ENCODE data around the gene JAK1.
"Not testable (repeated sequence)": the region's sequence is repeated elsewhere in the genome, so short reads cannot be mapped to it uniquely, and the experiment has no call there.

JAK1 gene

DNA sequence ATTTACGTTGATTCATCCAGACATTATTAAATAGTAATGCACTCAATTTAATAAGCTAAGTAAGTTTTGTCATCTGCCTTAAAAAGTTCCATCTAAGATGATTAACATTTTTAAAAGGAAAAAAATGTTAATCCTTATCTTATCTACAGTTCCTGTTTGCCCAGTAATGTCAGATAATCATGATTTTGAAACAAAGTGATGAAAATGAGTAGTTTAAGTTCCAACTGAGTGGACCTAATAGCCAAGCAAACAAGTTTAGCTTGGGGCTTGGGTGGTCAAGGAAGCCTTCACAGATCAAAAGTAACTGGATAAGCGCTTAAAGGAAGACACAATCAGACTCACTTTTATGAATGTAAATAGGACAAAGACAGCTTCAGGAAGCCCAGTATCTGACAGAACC is 40.5 kb upstream of the JAK1 start:
- Histone ChIP-seq H3K4me3 (no peak overlapping the region), H3K4me1 (peaks cover 0 to 20% (median 8%) of the 10 kb centered on the region in 4 donors), H3K27ac (no peak overlapping the region), H3K9me3 (no peaks in the 10 kb centered on the region), H3K36me3 (peaks cover 0 to 4% (median 0%) of the 10 kb centered on the region in 3 donors), H3K27me3 (no peaks in the 10 kb centered on the region)
- DNase-seq = no peak
- intact Hi-C loops (cut with DNase I; ENCODE audit: low total_unique reads) = no loop called here
- TF ChIP-seq, protein P1, sequence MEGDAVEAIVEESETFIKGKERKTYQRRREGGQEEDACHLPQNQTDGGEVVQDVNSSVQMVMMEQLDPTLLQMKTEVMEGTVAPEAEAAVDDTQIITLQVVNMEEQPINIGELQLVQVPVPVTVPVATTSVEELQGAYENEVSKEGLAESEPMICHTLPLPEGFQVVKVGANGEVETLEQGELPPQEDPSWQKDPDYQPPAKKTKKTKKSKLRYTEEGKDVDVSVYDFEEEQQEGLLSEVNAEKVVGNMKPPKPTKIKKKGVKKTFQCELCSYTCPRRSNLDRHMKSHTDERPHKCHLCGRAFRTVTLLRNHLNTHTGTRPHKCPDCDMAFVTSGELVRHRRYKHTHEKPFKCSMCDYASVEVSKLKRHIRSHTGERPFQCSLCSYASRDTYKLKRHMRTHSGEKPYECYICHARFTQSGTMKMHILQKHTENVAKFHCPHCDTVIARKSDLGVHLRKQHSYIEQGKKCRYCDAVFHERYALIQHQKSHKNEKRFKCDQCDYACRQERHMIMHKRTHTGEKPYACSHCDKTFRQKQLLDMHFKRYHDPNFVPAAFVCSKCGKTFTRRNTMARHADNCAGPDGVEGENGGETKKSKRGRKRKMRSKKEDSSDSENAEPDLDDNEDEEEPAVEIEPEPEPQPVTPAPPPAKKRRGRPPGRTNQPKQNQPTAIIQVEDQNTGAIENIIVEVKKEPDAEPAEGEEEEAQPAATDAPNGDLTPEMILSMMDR (IDR thresholded peaks at IDR 0.05) = no peak

DNA sequence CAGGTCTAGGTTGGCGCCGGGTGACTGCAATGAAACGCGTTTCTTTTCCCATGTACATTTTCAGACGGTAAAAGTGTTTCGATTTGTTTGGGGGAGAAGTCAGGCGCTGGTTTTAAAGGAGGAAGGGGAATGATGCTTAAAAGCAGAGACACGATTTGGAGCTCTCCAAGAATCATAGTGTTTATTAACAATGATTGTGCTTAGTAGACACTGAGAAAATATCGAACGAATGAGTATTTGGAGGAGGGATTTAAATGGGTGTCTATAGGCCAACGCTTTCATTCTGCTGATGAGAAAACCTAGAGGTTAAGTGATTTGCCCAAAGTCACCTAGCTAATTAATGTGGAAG is 36.9 kb upstream of the JAK1 start:
- no peak for DNase-seq
- Histone ChIP-seq H3K4me3 (peak overlapping the region; percentile 61 to 78), H3K9me3 (no peaks in the 10 kb centered on the region), H3K4me1 (peaks cover 0 to 23% (median 12%) of the 10 kb centered on the region in 4 donors), H3K36me3 (no peaks in the 10 kb centered on the region), H3K27ac (peak overlapping the region; percentile 97 to 98), H3K27me3 (no peaks in the 10 kb centered on the region)
- intact Hi-C loops (cut with DNase I; ENCODE audit: low total_unique reads) = loop anchor here (5.0 kb wide), 2 partner anchors 36 to 64 kb away; partner anchors contain the start of gene JAK1
- TF ChIP-seq, protein P1 (IDR thresholded peaks at IDR 0.05) = no peak

DNA sequence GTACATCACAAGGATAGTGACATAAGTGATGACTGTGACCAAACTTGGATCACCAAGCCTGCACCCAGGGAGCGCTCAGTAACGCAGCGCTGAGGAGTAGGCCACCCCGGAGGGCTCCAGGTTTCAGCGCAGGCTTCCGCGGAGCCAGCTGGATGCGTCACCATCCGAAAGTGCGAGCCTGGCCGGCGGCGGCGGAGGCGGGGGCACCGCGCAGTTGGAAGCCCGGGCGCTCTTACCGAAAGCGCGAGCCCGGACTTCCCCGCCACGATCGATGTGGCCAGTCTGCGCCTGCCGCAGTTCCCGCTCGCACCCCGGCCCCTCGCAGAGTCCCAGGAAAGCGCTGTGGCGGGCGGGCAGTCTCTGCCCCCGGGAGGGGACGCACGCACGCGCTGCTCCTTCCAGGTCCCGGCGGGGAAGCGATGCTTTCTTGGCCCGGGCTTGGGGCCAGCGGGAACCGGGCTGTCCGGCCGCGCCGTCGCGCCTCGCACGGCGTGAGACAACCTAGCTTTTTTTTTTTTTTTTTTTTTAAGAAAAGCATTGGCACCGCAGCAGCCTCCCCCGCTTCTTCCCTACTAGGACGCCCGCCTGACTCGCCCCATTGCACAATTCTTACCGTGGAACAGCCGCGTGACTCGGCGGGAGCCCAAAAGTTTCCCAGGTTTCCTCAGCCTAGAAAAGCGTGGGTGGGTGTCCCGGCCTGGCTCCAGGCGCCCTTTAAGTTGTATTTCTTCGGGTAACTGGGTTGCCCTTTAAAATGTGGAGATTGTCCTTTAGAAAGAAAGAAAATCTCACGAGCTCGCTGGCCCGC is 36.4 kb upstream of the JAK1 start:
- DNase-seq = peak; percentile 95 to 98
- Histone ChIP-seq H3K4me3 (peak overlapping the region; percentile 61 to 78), H3K4me1 (peaks cover 0 to 23% (median 12%) of the 10 kb centered on the region in 4 donors), H3K27ac (peak overlapping the region; percentile 97 to 98), H3K27me3 (no peaks in the 10 kb centered on the region), H3K36me3 (no peaks in the 10 kb centered on the region), H3K9me3 (no peaks in the 10 kb centered on the region)
- intact Hi-C loops (cut with DNase I; ENCODE audit: low total_unique reads) = loop anchor here (5.0 kb wide), 2 partner anchors 35 to 65 kb away; partner anchors contain the start of gene JAK1
- TF ChIP-seq, protein P1 (IDR thresholded peaks at IDR 0.05) = no peak

DNA sequence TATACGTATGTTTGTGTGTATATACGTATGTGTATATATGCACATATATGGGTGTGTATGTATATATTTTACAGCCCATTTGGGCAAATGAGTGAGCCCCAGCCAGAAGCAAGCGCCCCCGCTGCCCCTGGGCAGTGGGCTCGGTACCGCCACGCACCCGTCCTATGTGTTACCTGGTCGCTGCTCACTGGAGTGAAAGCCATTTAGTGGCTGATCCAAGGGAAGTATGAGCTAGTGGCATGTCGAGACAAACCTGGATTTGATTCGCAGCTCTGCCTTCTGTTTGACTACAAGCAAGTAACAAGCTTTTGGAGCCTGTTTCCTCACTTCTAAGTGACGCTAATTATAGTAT is 35.8 kb upstream of the JAK1 start:
- no peaks in the 10 kb centered on the region for H3K36me3 ChIP-seq
- H3K27ac ChIP-seq = peak overlapping the region; percentile 97 to 98
- TF ChIP-seq, protein P1 (IDR thresholded peaks at IDR 0.05) = no peak
- H3K27me3 ChIP-seq = no peaks in the 10 kb centered on the region
- peaks cover 0 to 23% (median 12%) of the 10 kb centered on the region in 4 donors for H3K4me1 ChIP-seq
- H3K9me3 ChIP-seq = no peaks in the 10 kb centered on the region
- peak overlapping the region; percentile 61 to 78 for H3K4me3 ChIP-seq
- peak in 1 of 2 donors; percentile 70 for DNase-seq
- intact Hi-C loops (cut with DNase I; ENCODE audit: low total_unique reads) = loop anchor here (5.0 kb wide), 2 partner anchors 35 to 65 kb away; partner anchors contain the start of gene JAK1

DNA sequence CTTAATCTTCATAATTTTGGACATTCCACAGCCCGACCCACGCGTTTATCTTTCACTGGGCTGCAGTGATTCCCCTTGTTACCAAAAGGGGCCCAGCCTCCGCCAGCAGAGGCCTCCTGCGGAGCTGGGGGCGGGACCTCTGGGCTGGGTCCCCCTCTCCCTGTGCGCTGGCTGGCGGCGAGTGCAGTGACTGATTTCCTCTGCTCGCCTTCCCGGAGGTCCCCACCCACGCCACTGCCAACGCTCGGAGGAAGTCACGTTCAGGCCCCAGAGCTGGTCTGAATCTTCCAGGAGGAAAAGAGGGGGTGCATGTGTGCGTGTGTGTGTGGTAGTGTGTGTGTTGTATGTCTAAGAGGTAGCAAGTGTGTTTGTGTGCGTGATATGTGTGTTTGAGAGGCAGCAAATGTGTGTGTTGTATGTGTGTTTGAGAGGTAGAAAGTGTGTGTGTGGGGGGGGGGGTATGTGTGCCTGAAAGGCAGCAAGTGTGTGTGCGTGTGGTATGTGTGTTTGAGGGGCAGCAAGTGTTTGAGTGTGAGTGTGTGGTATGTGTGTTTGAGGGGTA is 35.0 kb upstream of the JAK1 start:
- TF ChIP-seq, protein P1 (IDR thresholded peaks at IDR 0.05) = no peak
- Histone ChIP-seq H3K4me3 (no peak overlapping the region), H3K9me3 (no peaks in the 10 kb centered on the region), H3K36me3 (no peaks in the 10 kb centered on the region), H3K27ac (peak overlapping the region; percentile 97 to 98), H3K4me1 (peaks cover 0 to 23% (median 12%) of the 10 kb centered on the region in 4 donors), H3K27me3 (no peaks in the 10 kb centered on the region)
- DNase-seq = peak; percentile 86
- intact Hi-C loops (cut with DNase I; ENCODE audit: low total_unique reads) = loop anchor here (5.0 kb wide), 2 partner anchors 34 to 66 kb away; partner anchors contain the start of gene JAK1

DNA sequence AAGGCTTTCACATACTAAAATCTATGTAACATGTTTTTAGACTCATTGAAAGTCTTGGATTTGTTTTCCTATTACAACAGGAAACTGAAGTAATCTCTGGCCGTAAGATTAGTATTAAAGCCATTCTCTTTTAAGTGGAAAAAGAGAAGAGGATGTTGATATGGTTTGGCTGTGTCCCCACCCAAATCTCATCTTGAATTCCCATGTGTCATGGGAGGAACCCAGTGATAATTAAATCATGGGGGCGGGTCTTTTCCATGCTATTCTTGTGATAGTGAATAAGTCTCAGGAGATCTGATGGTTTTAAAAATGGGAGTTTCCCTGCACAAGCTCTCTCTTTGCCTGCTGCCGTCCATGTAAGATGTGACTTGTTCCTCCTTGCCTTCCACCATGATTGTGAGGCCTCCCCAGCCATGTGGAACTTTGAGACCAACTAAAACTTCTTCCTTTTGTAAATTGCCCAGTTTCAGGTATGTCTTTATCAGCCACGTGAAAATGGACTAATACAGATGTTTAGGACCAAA is 32.1 kb upstream of the JAK1 start:
- H3K9me3 ChIP-seq; H3K4me3 ChIP-seq; intact Hi-C loops (cut with DNase I; ENCODE audit: low total_unique reads); H3K27me3 ChIP-seq; DNase-seq; H3K36me3 ChIP-seq; H3K27ac ChIP-seq: not testable (repeated sequence)
- H3K4me1 ChIP-seq = peaks cover 0 to 15% (median 11%) of the 10 kb centered on the region in 4 donors

Measured in tibial artery (tissue), 4 donors.